ENCODE measurements around the gene RAB3D. TPM values are rescaled to one million over a fixed set of nuclear protein-coding genes. Genes with fewer than 3 reads are reported as not detected.

The RAB3D gene
- total RNA-seq, 1 donor from 2014 or later, result 33.9 TPM

GRCh38 chr19:11295665-11296245, 43.7 kb downstream of the RAB3D start, which contains the start of gene TSPAN16:
Gene TSPAN16 (plus strand): TSS chr19:11296160. CDS start chr19:11296298, 138 bp downstream.
- peaks cover 26% of the 10 kb centered on the region for H3K4me1 ChIP-seq
- no peak for DNase-seq (ENCODE audit: extremely low spot score in 2 of 2)
- no peaks in the 10 kb centered on the region for H3K27me3 ChIP-seq
- no peaks in the 10 kb centered on the region for H3K36me3 ChIP-seq
- no peak within 1 kb of the TSS for H3K4me3 ChIP-seq
- H3K9me3 ChIP-seq, result no peaks in the 10 kb centered on the region
- intact Hi-C loops (cut with DNase I), result loop anchor here (2.0 to 10.0 kb wide), 3 partner anchors 85 to 189 kb away; partner anchors contain the start of gene ELAVL3
- TF ChIP-seq POLR2A (IDR thresholded peaks at IDR 0.05) (no peak), CTCF (IDR thresholded peaks at IDR 0.05) (no peak), POLR2AphosphoS5 (IDR thresholded peaks at IDR 0.05; ENCODE audit: insufficient read depth in 1 of 2, low read depth in 1 of 2) (no peak)
- peak within 1 kb of the TSS; percentile 72 for H3K27ac ChIP-seq

- intact Hi-C loops (cut with DNase I), result loop anchor here (2.0 to 10.0 kb wide), 3 partner anchors 86 to 190 kb away; partner anchors contain the start of gene ELAVL3
- peak overlapping the region; percentile 20 for H3K27ac ChIP-seq
Measured at GRCh38 chr19:11295180-11295579, 44.3 kb downstream of the RAB3D start.

GRCh38 chr19:11293433-11294389, 45.7 kb downstream of the RAB3D start:
- Histone ChIP-seq H3K27ac (peak overlapping the region; percentile 52), H3K27me3 (no peaks in the 10 kb centered on the region), H3K36me3 (no peaks in the 10 kb centered on the region), H3K9me3 (no peaks in the 10 kb centered on the region), H3K4me3 (peak overlapping the region in 1 of 2 donors; percentile 12), H3K4me1 (peaks cover 26% of the 10 kb centered on the region)
- intact Hi-C loops (cut with DNase I), result loop anchor here (2.0 to 10.0 kb wide), 3 partner anchors 87 to 191 kb away; partner anchors contain the start of gene ELAVL3
- TF ChIP-seq CTCF (IDR thresholded peaks at IDR 0.05) (peak; percentile 97 to 99 (median 97)), POLR2A (IDR thresholded peaks at IDR 0.05) (peak in 1 of 2 donors; percentile 14), POLR2AphosphoS5 (IDR thresholded peaks at IDR 0.05; ENCODE audit: insufficient read depth in 1 of 2, low read depth in 1 of 2) (peak; percentile 84 to 91)
- DNase-seq (ENCODE audit: extremely low spot score in 2 of 2), result peak in 1 of 2 donors; percentile 97

More at GRCh38 chr19:11295180-11295579, 44.3 kb downstream of the RAB3D start:
- TF ChIP-seq POLR2AphosphoS5 (IDR thresholded peaks at IDR 0.05; ENCODE audit: insufficient read depth in 1 of 2, low read depth in 1 of 2) (no peak), CTCF (IDR thresholded peaks at IDR 0.05) (no peak), POLR2A (IDR thresholded peaks at IDR 0.05) (no peak)
- H3K9me3 ChIP-seq, result no peaks in the 10 kb centered on the region
- no peak overlapping the region for H3K4me3 ChIP-seq
- peaks cover 26% of the 10 kb centered on the region for H3K4me1 ChIP-seq
- DNase-seq (ENCODE audit: extremely low spot score in 2 of 2), result no peak
- no peaks in the 10 kb centered on the region for H3K27me3 ChIP-seq
- H3K36me3 ChIP-seq, result no peaks in the 10 kb centered on the region

- DNase-seq (ENCODE audit: extremely low spot score in 2 of 2), result no peak
- Histone ChIP-seq H3K4me3 (no peak overlapping the region), H3K27ac (no peak overlapping the region), H3K36me3 (no peaks in the 10 kb centered on the region), H3K27me3 (no peaks in the 10 kb centered on the region), H3K9me3 (no peaks in the 10 kb centered on the region), H3K4me1 (peaks cover 21% of the 10 kb centered on the region)
- TF ChIP-seq POLR2A (IDR thresholded peaks at IDR 0.05), result no peak
- no peak for TF ChIP-seq CTCF (IDR thresholded peaks at IDR 0.05)
- TF ChIP-seq POLR2AphosphoS5 (IDR thresholded peaks at IDR 0.05; ENCODE audit: insufficient read depth in 1 of 2, low read depth in 1 of 2), result no peak
- intact Hi-C loops (cut with DNase I), result loop anchor here (10.0 kb wide), 2 partner anchors 163 to 193 kb away; partner anchors contain the start of gene ELAVL3
Measured at GRCh38 chr19:11291991-11292390, 47.5 kb downstream of the RAB3D start.

Data from vagina (tissue), 2 donors.